Liver (tissue), 9 donors: Measurements from ENCODE around the gene WDFY1. TPM values are rescaled to one million over a fixed set of nuclear protein-coding genes. Genes with fewer than 3 reads are reported as not detected.

Experiments used
- DNase-seq: peaks from one replicate; pipeline ENCODE4 v3.0.0-alpha.2; 2017; ENCODE audit warnings: low spot score
- H3K27ac ChIP-seq, 2 donors: one replicate each; pipeline ENCODE4 v1.7.0; 2013; ENCODE audit warnings: inconsistent platforms in 2 of 2, low read length in 2 of 2, control low read depth in 1 of 2, low read depth in 1 of 2, mild to moderate bottlenecking in 1 of 2
- H3K27me3 ChIP-seq, 4 donors: one replicate each; pipeline versions ENCODE4 v1.6.1 to v1.7.0; 2013; ENCODE audit warnings: low read length in 3 of 4, inconsistent platforms in 1 of 4, mild to moderate bottlenecking in 1 of 4, moderate library complexity in 1 of 4; ENCODE audit not compliant: control insufficient read depth in 4 of 4, insufficient read depth in 4 of 4
- H3K36me3 ChIP-seq, 4 donors: one replicate each; pipeline versions ENCODE4 v1.6.1 to v1.7.0; 2013; ENCODE audit warnings: low read length in 3 of 4, mild to moderate bottlenecking in 3 of 4, low read depth in 1 of 4, moderate library complexity in 1 of 4; ENCODE audit not compliant: control insufficient read depth in 4 of 4, insufficient read depth in 3 of 4
- H3K4me1 ChIP-seq, 4 donors: one replicate each; pipeline versions ENCODE4 v1.6.1 to v1.7.0; 2013; ENCODE audit warnings: low read length in 3 of 4, mild to moderate bottlenecking in 3 of 4, moderate library complexity in 1 of 4; ENCODE audit not compliant: control insufficient read depth in 4 of 4, insufficient read depth in 4 of 4
- H3K4me3 ChIP-seq, 3 donors: one replicate each; pipeline versions ENCODE4 v1.6.1 to v1.7.0; 2013; ENCODE audit warnings: low read length in 3 of 3, control low read depth in 1 of 3, low read depth in 1 of 3, mild to moderate bottlenecking in 1 of 3
- H3K9ac ChIP-seq, 2 donors: one replicate each; pipeline ENCODE4 v1.7.0; 2013; ENCODE audit warnings: low read length in 2 of 2, mild to moderate bottlenecking in 2 of 2, moderate library complexity in 2 of 2, control low read depth in 1 of 2, low read depth in 1 of 2
- H3K9me3 ChIP-seq, 4 donors: one replicate each; pipeline versions ENCODE4 v1.6.1 to v1.7.0; 2013; ENCODE audit warnings: low read length in 3 of 4; ENCODE audit not compliant: control insufficient read depth in 4 of 4
- EGR1 ChIP-seq, 2 donors: IDR thresholded peaks; 2 replicates each; pipeline ENCODE4 v1.6.1; 2016 to 2018; ENCODE audit warnings: antibody characterized with exemption in 2 of 2, low read depth in 2 of 2
- GABPA ChIP-seq, 2 donors: IDR thresholded peaks in 1 of 2; conservative IDR thresholded peaks in 1 of 2; 2 replicates each; pipeline ENCODE4 v1.6.1; 2016; ENCODE audit warnings: antibody characterized with exemption in 2 of 2, mild to moderate bottlenecking in 1 of 2, moderate library complexity in 1 of 2
- HNF4G ChIP-seq: IDR thresholded peaks from 2 replicates; pipeline ENCODE4 v1.6.1; 2016; ENCODE audit warnings: antibody characterized with exemption
- YY1 ChIP-seq: IDR thresholded peaks from 2 replicates; pipeline ENCODE4 v1.6.1; 2016; ENCODE audit warnings: antibody characterized with exemption, mild to moderate bottlenecking
- ZBTB33 ChIP-seq: IDR thresholded peaks from 2 replicates; pipeline ENCODE4 v1.6.1; 2016; ENCODE audit warnings: antibody characterized with exemption
- WGBS: extraction: QIAGEN DNeasy Blood & Tissue Kit; methylation state at CpG from one replicate; pipeline ENCODE4 v1.1.7; 2013; 5-methylcytosine and 5-hydroxymethylcytosine counted together
- polyA plus RNA-seq, 2 donors: library from polyadenylated mRNA; stranded (reverse) in 1 of 2; unstranded in 1 of 2; fragments of 200-250 nt in 1 of 2; fragments of >200 nt in 1 of 2; fragmentation: Nextera tagmentation in 1 of 2; extraction: Ambion mirVana in 1 of 2; gene quantifications; one replicate each; pipeline versions ENCODE4 v1.2.1 to v1.2.3, GENCODE V29; 2013 to 2015
- total RNA-seq, 2 donors: library from RNA; depleted of rRNA; stranded (reverse); fragments of >200 nt; gene quantifications; one replicate each; pipeline ENCODE4 v1.2.3, GENCODE V29; 2014
- TF ChIP-seq, protein P1 (sequence below): fragments of 150-350 bp; IDR thresholded peaks from 2 replicates; pipeline ENCODE4 v1.5.1; 2017; ENCODE audit warnings: improper control_type of control experiment, low read depth, low read length; ENCODE audit not compliant: missing input control
- donor health status: healthy.
- donor health status: healthy.
- donor health status: healthy.
- donor health status: healthy.
- donor health status: healthy.

Gene WDFY1
- total and polyA plus RNA-seq, 4 donors = 12.0 to 34.2 (median 24.1) TPM

DNA sequence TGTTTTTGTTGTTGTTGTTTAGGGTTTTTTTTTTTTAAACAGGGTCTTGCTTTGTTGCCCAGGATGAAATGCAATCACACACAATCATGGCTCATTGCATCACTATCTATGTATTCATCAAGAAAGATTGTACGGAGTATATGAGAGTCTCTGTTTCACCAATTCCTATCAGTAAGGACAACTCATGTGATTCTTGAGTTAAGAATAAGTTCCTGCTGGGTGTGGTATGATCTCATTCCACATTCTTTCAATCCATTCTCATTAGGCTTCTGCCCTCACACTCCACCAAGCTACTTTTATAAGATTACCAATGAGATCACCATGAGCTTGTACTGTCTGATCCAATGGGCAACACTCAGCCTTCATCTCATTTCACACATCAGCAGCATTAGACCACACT is 98.6 kb downstream of the WDFY1 start (continued):
- TF ChIP-seq, protein P1, sequence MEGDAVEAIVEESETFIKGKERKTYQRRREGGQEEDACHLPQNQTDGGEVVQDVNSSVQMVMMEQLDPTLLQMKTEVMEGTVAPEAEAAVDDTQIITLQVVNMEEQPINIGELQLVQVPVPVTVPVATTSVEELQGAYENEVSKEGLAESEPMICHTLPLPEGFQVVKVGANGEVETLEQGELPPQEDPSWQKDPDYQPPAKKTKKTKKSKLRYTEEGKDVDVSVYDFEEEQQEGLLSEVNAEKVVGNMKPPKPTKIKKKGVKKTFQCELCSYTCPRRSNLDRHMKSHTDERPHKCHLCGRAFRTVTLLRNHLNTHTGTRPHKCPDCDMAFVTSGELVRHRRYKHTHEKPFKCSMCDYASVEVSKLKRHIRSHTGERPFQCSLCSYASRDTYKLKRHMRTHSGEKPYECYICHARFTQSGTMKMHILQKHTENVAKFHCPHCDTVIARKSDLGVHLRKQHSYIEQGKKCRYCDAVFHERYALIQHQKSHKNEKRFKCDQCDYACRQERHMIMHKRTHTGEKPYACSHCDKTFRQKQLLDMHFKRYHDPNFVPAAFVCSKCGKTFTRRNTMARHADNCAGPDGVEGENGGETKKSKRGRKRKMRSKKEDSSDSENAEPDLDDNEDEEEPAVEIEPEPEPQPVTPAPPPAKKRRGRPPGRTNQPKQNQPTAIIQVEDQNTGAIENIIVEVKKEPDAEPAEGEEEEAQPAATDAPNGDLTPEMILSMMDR = no peak

GRCh38 chr2:223841436-223842190 is 103.5 kb downstream of the WDFY1 start:
- WGBS = 84% methylated on average over 3 of the region's 3 CpGs
- Histone ChIP-seq H3K4me1 (peaks cover 2 to 6% (median 4%) of the 10 kb centered on the region in 4 donors), H3K9me3 (no peaks in the 10 kb centered on the region), H3K36me3 (no peaks in the 10 kb centered on the region), H3K27me3 (no peaks in the 10 kb centered on the region), H3K27ac (no peak overlapping the region), H3K4me3 (no peak overlapping the region), H3K9ac (no peak overlapping the region)
- no peak for DNase-seq
- TF ChIP-seq YY1 (no peak), GABPA (IDR thresholded peaks at IDR 0.05 in 1 of 2, conservative IDR thresholded peaks at IDR 0.05 in 1 of 2) (no peak), HNF4G (no peak)

DNA sequence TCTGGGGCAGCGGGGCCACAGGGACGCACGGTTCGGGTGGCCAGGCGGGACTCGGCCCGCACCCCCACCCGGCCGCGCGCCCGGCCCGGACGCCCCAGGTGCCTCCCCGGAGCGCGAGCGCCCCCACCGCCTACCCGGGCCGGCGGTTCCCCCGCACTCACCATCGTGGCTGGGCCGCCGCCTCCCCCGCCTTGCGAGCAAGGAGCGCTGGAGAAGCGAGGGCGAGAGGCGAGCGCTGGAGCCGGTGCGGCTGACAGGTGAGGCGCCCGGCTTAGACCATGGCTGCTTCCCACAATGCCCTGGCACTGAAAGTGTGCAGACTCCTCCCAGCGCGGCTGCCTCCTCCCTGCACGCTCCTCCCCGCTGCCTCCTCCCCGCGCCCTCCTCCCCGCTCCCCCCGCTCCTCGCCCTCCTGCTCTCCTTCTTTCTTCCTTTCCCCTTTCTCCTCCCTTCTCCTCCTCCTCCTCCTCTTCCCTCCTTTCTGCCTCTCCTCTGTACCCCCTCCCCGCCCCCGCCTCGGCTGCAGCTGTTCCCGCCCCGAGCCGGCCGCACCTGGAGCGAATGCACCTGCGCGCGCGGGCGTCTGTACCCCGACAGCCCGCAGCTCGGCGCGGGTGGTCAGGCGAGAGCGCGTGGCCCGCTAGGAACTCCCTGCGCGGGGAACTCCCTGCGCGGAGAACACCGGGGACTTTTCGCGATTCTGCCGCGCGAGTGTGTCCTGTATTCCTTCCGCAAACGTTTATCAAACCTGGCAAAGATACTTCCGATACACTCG is 107.7 kb downstream of the WDFY1 start, which contains the start of gene AP1S3:
Gene AP1S3, minus strand, starts transcription at position 296 of the 775 bp plus-strand sequence. Its CDS starts 132 bp downstream, at position 164.
- H3K9me3 ChIP-seq = no peaks in the 10 kb centered on the region
- peak; percentile 58 for DNase-seq
- TF ChIP-seq YY1 (no peak), ZBTB33 (no peak), EGR1 (IDR thresholded peaks at IDR 0.05; ENCODE audit: low read depth in 2 of 2) (no peak)
- H3K27ac ChIP-seq = peak within 1 kb of the TSS in 1 of 2 donors; percentile 35
- H3K4me1 ChIP-seq = peaks cover 2 to 8% (median 6%) of the 10 kb centered on the region in 4 donors
- H3K9ac ChIP-seq = peak within 1 kb of the TSS in 1 of 2 donors; percentile 28
- WGBS = under 1% methylated on average over 82 of the region's 82 CpGs
- H3K27me3 ChIP-seq = no peaks in the 10 kb centered on the region
- peak within 1 kb of the TSS; percentile 75 to 88 (median 84) for H3K4me3 ChIP-seq
- no peaks in the 10 kb centered on the region for H3K36me3 ChIP-seq
